GM04504 (cell line): ENCODE data around the gene GALNT16.

ENCODE experiments used
- DNase-seq: peaks from one replicate; pipeline ENCODE4 v3.0.0-alpha.2; 2012; ENCODE audit warnings: low read depth

GALNT16 gene

DNA sequence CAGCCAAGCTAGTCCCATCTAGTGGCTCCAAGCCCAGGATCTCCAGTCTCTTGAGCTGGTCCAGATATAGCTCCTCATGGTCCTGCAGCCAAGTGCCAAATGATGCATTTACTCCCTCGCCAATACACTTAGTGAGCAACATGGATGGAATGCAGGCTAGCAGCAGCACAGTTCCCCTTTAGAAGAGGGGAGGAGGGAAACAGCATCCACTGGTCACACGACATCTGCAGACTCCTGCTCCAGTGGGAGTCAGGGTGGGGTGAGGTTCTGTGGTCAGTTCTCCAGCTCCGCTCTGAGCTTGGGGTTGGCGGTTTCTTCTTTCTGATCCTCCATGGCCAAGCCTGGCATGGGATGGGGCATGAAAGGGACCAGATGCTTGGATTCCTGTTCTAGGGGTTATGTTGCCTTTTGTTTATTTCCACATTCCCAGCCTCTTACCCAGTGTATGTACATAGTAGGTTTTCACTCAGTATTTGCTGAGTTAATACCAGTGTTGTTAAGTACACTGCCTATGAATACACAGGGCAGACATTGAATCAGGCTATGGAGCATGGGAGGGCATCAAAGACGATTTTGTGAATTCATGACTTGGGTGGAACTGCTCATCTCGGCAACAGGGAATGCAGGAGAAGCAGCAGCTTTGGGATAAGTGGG is 57.3 kb downstream of the GALNT16 start:
- peak; percentile 96 for DNase-seq

DNA sequence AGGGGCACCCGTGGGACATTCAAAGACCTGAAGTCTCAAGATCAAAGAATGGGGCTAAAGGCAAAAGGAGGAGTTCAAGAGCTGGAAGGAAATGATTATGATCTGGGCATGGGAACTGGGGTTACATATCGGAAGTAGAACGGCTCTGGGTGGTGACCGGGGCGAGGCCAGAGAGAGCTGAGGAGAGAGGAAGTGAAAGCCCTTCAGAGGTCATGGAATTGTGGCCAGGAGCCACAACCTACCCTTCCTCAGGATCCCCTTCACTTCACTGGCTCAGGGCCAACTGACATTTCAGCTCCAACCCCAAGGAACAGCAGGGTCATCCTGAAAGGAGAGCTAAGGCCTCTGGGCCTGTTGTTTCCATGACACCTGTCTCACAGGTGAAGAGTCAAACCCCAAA is 57.8 kb downstream of the GALNT16 start:
- no peak for DNase-seq

DNA sequence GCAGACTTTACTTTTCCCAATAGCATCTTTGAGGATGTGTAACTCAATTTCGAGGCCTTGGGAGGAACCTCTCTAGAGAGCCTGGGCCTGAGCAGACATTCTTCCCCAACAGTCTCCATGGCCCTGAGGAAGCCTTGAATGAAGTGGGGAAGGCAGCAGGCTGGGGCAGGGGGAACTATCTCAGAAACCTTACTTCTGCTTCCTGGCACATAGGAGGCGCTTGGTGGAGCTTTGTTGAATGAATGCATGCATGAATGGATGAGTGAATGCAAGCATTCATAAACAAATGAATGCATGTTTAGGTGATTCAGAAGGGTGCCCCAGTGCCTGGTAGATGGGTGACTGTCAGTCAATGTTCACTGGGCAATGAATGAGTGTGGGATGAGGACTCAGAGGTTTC is 58.3 kb downstream of the GALNT16 start:
- no peak for DNase-seq

DNA sequence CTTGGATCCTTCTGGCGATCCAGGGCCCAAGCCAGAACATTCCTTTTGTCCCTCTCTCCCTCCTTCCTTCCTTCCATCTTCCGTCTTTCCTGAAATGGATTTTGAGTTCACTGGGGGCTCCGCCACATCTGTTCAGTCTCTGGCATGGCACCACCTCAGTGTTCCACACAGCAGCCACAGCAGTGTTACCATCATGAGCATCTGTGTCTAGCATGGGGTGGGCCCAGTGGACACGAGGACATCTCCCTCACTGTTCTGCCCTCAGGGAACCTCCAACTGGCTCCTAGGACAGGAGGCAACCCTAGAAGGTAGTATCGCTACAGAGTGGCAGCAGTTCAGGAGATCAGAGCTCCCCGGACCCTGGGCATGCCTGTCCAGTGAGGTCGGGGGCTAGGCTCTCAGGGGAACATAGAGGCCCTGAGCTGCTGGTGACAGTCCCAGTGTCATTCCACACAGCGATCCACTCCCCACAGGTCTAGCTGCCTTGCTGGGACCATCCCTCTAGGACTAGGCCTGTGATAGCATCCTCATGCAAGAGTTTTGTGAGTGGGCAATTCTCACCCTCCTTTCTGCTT is 59.0 kb downstream of the GALNT16 start:
- DNase-seq, result no peak

DNA sequence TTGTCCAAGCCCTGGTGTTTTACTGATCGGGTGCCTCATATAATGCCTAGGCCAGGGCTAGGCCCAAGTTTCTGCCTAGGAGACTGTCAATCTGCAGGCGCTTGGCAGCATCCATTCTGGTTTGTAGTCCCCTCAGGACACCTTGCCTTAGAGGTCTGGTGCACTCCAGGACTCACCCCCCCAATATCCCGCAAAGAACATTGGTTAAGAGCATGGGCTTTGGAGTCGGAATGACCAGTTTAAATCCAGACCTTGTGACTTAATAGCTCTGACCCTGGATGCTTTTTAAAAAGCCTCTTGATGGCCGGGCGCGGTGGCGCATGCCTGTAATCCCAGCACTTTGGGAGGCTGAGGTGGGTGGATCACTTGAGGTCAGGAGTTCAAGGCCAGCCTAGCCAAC is 60.0 kb downstream of the GALNT16 start:
- no peak for DNase-seq

DNA sequence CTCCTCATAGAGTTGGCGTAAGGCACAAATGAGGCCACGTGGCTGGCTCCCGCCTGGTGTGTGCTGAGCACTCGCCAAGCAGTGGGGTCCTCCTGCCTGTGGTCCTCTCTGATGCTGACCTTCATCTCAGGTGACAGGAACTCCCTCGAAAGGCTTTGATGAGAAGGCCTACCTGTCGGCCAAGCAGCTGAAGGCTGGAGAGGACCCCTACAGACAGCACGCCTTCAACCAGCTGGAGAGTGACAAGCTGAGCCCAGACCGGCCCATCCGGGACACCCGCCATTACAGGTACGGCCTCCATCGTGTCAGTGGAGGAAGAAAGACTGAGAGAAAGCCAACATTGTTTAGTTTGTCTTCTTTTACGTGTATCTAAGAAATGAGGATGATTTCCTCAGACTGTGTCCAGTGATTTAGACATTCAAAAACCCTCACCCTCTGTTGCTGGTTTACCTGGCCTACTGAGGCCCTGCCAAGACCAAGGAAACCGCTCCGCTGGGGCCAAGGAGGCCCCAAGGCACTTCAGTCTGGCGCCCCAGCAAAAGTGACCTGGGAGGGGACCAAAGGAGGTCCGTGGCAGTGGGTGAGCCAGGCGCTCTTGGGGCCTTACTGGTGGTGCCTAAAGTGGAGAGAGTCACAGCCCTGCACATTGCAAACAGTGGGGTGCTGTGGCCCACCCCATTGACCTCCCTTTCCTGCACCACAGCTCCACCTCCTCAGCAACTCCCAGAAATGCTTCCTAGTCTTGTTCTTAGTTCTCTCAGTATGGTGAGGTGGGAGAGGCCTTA is 60.8 kb downstream of the GALNT16 start:
- no peak for DNase-seq

DNA sequence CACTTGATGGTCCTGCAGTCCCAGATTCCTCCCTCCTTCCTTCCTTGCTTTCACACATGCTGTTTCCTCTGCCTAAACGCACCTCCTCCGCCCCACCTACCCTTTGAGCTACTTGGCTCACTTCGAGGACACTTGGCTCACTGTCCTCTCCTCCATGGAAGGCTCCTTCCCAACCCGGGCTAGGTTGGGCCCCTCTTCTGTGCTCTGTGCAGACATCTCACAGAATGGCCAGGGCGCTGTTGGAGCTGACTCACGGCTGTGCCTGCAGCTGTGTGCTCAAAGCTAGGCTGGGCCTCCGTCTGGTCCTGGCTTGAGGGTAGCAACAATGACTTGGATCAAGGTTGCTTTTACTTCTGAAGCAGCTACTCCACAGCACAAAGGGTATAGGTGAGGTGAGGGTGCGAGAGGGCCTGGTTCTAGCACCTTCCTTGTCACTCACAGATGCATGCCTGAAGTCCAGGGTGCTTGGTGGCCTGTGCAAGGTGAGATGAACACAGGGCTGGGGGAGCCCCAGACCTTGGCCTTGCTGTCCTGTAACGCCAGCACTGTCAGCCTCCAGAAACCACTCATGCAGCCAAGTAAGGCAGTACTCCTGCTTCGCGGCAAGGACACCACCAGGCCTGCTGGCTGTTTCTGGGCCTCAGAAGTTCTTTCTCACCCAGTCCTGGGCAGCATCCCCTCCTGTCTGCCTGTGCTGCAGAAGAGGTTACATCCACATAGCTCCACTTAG is 61.8 kb downstream of the GALNT16 start:
- no peak for DNase-seq

DNA sequence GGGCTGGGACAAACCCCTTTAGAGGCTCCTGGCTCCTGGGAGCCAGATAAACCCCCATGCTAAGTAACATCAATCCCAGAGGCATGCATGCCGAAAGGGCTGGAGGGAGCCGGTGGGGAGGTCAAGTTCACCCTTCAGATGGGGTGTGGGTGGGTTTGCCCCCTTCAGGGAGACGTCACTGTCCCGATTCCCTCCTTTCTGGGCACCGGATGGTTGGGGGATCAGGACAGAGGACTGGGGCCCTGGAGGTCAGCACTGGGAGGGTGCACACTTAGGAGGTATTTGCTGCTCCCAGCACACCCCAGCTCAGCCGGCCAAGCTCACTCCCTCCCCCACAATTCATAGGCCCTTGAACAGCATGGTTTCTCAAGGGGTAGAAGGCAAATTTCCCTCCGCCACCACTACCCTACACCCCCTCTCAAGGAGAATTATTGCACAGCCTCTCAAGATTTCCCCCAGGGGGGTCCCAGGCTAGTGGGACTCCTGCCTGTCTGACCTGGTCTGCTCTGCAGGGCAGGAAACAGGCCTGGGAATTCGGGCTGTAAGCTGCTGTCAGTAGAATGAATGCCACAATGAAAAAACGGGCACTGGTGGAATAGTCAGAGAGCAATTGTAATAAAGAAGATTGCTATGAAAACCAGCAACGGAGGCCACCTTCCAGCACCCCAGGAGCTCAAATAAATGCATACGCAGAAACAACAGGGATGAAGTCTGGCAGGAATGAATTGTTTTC is 63.5 kb downstream of the GALNT16 start:
- DNase-seq, result no peak

DNA sequence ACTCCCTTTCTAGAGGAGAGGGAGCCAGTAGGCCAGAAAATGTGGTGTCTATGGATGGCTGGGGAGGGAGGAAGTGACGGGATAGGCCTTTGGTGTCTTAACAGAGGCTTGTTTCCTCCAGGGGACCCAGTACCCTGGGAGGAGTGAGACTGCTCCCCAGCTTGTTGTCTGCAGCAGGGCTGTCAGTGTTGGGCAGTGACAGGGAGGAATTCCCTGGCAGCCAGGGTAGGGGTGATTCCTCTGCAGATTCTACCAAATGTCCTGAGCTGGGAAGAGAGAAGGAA is 64.0 kb downstream of the GALNT16 start:
- DNase-seq, result no peak

DNA sequence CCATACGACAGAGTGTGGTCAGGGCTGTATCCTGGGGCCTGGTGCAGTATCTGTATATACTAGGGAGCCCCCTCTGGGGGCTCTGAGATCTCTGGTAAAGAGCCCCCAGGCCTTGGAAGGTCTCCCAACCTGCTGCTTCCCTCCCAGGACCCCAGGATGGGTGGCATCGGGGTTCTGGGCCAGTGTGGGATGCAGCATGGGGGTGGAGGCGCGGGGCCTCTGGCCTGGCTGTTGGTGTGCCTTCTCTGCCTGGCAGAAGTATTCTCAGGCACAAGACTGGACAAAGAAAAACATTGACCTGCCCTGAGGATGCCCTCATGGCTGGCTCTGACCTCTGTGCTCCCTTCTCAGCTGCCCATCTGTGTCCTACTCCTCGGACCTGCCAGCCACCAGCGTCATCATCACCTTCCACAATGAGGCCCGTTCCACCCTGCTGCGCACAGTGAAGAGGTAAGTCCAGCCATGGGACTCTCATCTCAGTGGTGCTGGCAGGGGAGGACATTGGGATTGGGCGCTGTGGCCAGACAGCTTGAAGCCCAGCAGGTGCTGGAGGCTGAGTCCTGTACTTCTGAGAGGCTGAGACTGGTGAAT is 64.5 kb downstream of the GALNT16 start:
- DNase-seq, result no peak

DNA sequence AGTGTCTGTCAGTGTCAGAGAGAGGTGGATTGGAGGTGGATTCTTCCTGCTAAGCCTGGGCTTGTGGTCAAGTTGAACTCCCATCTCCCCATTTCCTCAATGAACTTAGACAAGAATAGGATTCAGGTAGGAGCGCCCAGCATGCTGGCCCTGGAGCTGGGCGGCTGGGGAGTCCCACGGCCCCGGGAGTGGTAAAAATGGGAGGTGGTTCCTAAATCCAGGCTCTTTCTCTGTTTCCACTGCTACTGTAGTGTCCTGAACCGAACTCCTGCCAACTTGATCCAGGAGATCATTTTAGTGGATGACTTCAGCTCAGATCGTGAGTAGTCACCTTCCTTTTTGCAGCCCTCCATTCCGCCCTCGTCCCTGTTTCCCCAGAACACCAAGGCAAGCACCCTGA is 65.1 kb downstream of the GALNT16 start:
- no peak for DNase-seq

DNA sequence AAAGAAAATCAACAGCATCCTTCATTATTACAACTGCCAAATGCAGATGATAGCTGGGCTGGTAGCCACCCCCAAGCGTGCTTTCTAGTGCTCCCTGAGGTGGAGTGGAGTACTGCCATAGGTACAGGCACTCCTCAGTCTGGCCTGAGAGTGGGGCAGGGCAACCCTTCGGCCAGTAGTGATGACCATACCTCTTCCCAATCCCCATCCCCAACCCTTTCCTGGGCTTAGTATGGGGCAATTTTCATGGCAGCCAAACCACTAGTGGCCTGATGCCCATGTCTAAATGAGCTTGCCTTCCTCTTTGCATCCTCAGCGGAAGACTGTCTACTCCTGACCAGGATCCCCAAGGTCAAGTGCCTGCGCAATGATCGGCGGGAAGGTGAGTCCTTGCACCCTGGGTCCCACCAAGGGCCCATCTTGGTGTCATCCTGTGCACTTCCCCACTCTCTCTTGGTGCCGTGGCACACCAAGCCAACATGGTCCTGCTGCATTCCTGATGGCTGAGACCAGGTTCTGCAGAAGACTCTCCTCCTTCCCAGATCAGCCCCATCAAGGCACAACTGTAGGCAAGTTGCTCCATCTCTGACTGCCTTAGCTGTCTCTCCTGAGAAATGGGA is 65.8 kb downstream of the GALNT16 start:
- DNase-seq, result no peak

DNA sequence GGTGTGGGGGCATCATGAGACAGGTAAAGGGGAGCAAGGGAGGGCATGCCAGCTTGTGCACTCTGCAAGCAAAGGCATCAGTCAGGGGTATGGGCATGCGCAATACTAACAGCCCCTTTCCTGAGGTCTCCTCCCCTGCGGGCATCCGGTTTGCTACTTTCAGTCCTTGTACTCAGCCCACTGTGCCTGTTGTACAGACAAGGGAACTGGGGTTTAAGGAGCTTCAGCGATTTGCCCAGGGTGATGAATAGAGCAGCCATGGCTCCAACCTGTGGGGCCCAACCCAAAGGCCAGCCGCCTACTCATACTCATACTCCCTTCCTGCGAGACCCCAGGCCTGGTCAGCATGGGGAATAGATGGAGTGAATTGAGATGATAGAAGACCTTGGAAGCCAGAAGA is 66.7 kb downstream of the GALNT16 start:
- DNase-seq, result no peak

DNA sequence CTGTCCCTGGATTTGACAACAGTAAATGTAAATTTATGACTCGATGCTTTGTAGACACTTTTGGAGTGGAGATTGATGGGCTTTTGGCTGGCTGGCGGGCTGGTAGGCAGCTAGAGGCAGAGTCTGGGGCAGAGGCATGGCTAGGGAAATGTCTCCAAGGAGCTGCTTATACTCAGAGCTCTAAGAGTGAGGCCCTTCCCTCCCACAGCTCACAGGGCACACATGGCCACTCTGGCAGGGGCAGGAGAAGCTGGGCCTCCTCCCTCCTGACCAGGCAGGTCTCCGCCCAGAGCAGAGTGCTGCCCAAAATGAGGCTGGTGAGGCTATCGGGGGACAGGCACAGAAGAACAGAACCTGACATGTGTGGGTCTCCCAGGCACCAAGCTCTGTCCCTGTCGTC is 67.5 kb downstream of the GALNT16 start:
- DNase-seq, result no peak

DNA sequence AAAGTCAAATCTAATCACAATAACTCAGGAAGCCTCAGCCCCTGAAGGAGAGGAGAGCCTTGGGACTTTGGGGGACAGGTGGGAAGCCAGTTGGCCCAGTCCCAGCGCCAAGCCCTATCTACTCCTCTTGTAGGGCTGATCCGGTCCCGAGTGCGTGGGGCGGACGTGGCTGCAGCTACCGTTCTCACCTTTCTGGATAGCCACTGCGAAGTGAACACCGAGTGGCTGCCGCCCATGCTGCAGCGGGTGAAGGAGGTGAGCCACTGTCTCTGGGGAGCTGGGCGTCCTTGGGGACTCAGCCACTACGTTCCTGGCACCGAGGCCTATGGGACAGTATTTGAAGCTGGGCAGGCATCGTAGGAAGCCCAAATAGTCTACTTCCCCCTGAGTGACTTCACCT is 68.4 kb downstream of the GALNT16 start:
- DNase-seq, result no peak

DNA sequence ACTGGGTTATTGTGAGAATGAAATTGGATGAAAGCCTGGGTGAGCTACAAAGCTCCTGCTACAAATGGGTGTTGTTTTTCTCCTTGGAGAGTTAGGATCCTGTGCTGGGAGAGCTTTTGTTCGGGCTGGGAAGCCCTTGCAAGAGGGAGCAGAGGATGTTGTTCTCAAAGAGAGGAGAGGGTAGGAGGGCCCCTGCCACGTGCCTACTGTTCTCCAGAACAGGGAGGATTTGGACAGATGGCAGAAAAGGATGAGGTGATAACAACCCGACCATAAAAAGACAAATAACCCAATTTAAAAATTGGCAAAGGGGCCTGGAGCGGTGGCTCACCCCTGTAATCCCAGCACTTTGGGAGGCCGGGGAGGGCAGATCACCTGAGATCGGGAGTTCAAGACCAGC is 68.8 kb downstream of the GALNT16 start:
- DNase-seq, result no peak

DNA sequence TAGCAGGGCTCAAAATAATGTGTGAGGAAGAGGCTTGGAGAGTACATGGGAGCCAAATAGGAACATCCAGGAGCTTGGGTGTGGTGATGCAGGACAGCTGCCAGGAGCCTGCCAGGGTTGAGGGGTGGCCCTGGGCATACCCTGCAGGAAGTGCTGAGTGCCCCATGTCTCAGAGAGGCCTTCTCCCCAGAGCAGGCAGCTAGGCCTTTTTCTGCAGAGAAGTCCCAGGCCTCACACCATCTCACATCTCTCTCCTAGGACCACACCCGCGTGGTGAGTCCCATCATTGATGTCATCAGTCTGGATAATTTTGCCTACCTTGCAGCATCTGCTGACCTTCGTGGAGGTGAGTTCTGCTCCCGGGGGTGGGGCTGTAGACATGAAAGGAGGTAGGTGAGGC is 71.2 kb downstream of the GALNT16 start:
- no peak for DNase-seq

DNA sequence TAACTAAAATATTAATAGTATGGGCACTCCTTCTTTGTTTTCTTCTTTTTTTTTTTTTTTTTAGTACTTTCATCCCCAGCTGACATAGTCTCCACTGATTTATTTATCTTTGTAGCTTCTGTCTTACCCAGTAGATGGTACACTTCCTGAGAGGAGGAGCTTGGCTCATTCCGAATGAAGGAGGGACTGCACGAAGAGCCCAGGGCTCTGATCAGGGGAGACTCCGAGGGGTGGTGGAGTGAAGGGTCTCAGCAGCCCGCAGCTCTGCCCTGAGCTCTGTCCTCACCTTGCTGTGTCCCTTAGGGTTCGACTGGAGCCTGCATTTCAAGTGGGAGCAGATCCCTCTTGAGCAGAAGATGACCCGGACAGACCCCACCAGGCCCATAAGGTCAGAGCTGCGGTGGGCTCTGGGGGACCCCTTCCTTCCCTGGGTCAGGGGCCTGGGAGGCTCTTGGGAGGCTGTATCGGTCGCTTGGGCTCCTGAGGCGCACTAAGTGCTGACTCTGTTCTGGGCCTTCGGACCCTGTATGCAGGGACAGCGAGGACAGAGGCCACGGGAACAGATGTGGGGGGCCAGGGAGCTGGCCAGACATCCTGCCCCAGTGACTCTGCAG is 72.9 kb downstream of the GALNT16 start:
- DNase-seq, result no peak

DNA sequence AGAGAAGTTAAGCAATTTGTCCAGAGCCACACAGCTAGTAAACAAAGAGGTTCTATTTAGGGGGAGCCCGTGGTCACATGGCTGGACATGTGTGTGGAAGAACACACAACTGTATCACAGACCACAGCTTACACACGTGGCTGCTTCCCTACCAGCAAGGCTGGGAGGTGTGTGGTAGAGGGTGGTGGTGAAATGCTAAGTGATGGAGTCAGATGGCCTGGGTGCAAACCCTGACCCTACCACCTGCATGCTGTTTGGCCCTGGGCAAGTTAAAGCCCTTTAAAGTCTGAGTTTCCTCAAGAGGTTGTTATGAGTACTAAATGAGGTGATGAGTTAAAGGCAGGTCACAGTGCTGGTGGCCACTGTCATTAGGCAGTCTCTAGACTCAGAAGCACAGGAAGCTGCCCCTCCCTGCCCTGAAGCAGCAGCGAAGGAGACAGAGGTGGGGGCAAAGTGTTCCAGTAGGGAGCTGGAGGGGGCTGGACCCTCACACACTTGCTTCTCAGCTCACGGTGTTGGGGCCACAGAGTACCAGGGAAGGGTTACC is 73.9 kb downstream of the GALNT16 start:
- DNase-seq, result no peak

DNA sequence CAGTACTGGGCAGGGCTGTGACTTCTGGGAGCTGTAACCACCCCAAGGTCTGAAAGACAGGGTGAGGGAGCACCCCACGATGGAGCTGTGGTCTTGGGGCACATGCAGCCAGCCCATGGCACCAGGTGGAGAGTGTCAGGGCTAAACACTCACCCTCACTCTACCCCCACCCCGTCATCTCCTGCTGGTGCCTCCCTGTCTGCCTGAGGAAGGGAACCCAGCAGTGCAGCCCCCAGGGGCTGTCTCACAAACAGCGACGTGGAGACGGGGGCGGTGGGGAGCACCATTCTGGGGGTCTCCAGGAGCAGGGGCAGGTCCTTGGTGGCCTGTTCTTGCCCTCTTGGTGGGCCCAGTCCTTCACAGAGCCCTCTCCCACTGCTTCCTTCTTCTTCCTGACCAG is 74.6 kb downstream of the GALNT16 start:
- DNase-seq, result no peak

DNA sequence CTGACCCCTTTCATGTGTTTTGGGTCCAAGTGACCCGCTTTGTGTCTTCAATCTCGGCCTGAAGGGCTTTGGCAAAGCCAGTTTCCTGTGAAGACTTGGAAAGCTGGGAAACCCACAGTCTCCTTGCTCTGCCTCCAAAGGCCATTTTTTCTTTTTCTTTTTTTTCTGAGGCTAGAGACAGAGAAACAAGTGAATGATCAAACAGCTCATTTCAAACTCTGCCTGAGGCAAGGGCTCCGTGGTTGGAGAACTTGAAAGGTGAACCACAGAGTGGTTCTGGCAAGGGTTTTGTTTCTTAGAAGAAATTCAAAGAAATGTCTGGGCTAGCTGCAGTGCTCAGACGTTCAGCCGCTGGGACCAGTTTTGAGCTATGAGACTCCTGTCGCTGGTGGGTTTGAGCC is 75.4 kb downstream of the GALNT16 start:
- DNase-seq, result no peak
